NCI-H82 treated with DMSO at 0.1 percent for 48 hours (cell line): ENCODE data around the gene KCNN3.

Experiments used
- DNase-seq: peaks from one replicate; lab custom pipeline; 2025; ENCODE audit not compliant: unreplicated experiment; lab: John Stamatoyannopoulos, UW

The KCNN3 gene

GRCh38 chr1:154842635-154843034 is 27.4 kb downstream of the KCNN3 start:
- no peak for DNase-seq

- no peak for DNase-seq
Observed at GRCh38 chr1:154841384-154841783, 28.7 kb downstream of the KCNN3 start.

- no peak for DNase-seq
Observed at GRCh38 chr1:154840269-154841176, 29.6 kb downstream of the KCNN3 start.

- DNase-seq: no peak
Observed at GRCh38 chr1:154839691-154840090, 30.4 kb downstream of the KCNN3 start.

- no peak for DNase-seq
Observed at GRCh38 chr1:154838988-154839387, 31.1 kb downstream of the KCNN3 start.

- no peak for DNase-seq
Observed at GRCh38 chr1:154838461-154838860, 31.6 kb downstream of the KCNN3 start.

- DNase-seq: no peak
Observed at GRCh38 chr1:154837672-154838171, 32.4 kb downstream of the KCNN3 start.

- no peak for DNase-seq
Observed at GRCh38 chr1:154837034-154837671, 32.9 kb downstream of the KCNN3 start.

GRCh38 chr1:154835531-154836324 is 34.4 kb downstream of the KCNN3 start:
- no peak for DNase-seq

GRCh38 chr1:154833841-154834240 is 36.2 kb downstream of the KCNN3 start:
- DNase-seq: no peak

GRCh38 chr1:154833209-154833608 is 36.9 kb downstream of the KCNN3 start:
- no peak for DNase-seq

GRCh38 chr1:154832384-154832783 is 37.7 kb downstream of the KCNN3 start:
- DNase-seq: no peak

GRCh38 chr1:154831462-154831861 is 38.6 kb downstream of the KCNN3 start:
- DNase-seq: no peak

- no peak for DNase-seq
Observed at GRCh38 chr1:154829062-154829461, 41.0 kb downstream of the KCNN3 start.

- DNase-seq: no peak
Observed at GRCh38 chr1:154824179-154825000, 45.7 kb downstream of the KCNN3 start.

- no peak for DNase-seq
Observed at GRCh38 chr1:154822717-154823116, 47.4 kb downstream of the KCNN3 start.

- DNase-seq: no peak
Observed at GRCh38 chr1:154822233-154822632, 47.8 kb downstream of the KCNN3 start.

GRCh38 chr1:154821083-154821482 is 49.0 kb downstream of the KCNN3 start:
- no peak for DNase-seq

- no peak for DNase-seq
Observed at GRCh38 chr1:154820646-154821045, 49.4 kb downstream of the KCNN3 start.
